SU-DHL-6 (cell line): ENCODE data around the gene CDK5R1.

Experiments
- H2AFZ ChIP-seq: fragments of 200-600 bp; sonication (generic); 2 replicates; pipeline ENCODE4 v1.6.1; 2014; ENCODE audit warnings: low read depth, mild to moderate bottlenecking, moderate library complexity, mixed read lengths, antibody characterized with exemption, low read length; ENCODE audit not compliant: severe bottlenecking
- H3F3A ChIP-seq: fragments of 200-600 bp; shearing (Covaris generic); 2 replicates; pipeline ENCODE4 v1.6.0; 2016; ENCODE audit warnings: antibody characterized with exemption, mild to moderate bottlenecking; ENCODE audit not compliant: insufficient read depth
- H3K27ac ChIP-seq: fragments of 200-600 bp; sonication (generic); 2 replicates; pipeline ENCODE4 v1.5.1; 2016; ENCODE audit warnings: low read depth, mild to moderate bottlenecking, low read length, moderate library complexity, mixed read lengths
- H3K27me3 ChIP-seq: fragments of 200-600 bp; sonication (generic), shearing (Covaris generic); 2 replicates; pipeline ENCODE4 v1.6.0; 2014; ENCODE audit warnings: mild to moderate bottlenecking, low read length
- H3K36me3 ChIP-seq: fragments of 200-600 bp; sonication (generic); 2 replicates; pipeline ENCODE4 v1.6.1; 2014; ENCODE audit warnings: mild to moderate bottlenecking, low read length, mixed read lengths
- H3K4me2 ChIP-seq: fragments of 300-600, 200-600 bp; shearing (Covaris generic), sonication (generic); 2 replicates; pipeline ENCODE4 v1.6.0; 2014; ENCODE audit warnings: low read length, low read depth, mild to moderate bottlenecking; ENCODE audit not compliant: poor library complexity, severe bottlenecking
- H3K4me3 ChIP-seq: fragments of 200-600 bp; sonication (generic); 2 replicates; pipeline ENCODE4 v1.5.1; 2014; ENCODE audit warnings: antibody characterized with exemption, low read length, mild to moderate bottlenecking, mixed read lengths; ENCODE audit not compliant: insufficient read depth, poor library complexity, severe bottlenecking
- H3K79me2 ChIP-seq: fragments of 200-600 bp; sonication (generic); 2 replicates; pipeline ENCODE4 v1.6.1; 2014; ENCODE audit warnings: mild to moderate bottlenecking, low read length, moderate library complexity; ENCODE audit not compliant: insufficient read depth
- H3K9ac ChIP-seq: fragments of 200-600 bp; sonication (generic); 2 replicates; pipeline ENCODE4 v1.7.0; 2014; ENCODE audit warnings: mild to moderate bottlenecking, low read length
- H3K9me2 ChIP-seq: fragments of 200-600 bp; sonication (generic); replicated peaks from 2 replicates; pipeline ENCODE4 v1.6.1; 2014; ENCODE audit warnings: low read length; ENCODE audit not compliant: insufficient read depth
- H3K9me3 ChIP-seq: fragments of 200-600 bp; sonication (generic); 2 replicates; pipeline ENCODE4 v1.6.1; 2014; ENCODE audit warnings: low read length, mixed read lengths; ENCODE audit not compliant: insufficient read depth
- H4K20me1 ChIP-seq: fragments of 200-600 bp; sonication (generic); 2 replicates; pipeline ENCODE4 v1.6.1; 2014; ENCODE audit warnings: low read depth, mild to moderate bottlenecking, antibody characterized with exemption, low read length, moderate library complexity, mixed read lengths
- CTCF ChIP-seq: fragments of 200-600 bp; sonication (generic); IDR thresholded peaks from one replicate; pipeline ENCODE4 v1.5.1; 2017; ENCODE audit warnings: antibody characterized with exemption, mild to moderate bottlenecking, low read length, moderate library complexity; ENCODE audit not compliant: insufficient read depth, poor library complexity, severe bottlenecking
- EZH2phosphoT487 ChIP-seq: fragments of 200-600 bp; sonication (generic), shearing (Covaris generic); conservative IDR thresholded peaks from 2 replicates; pipeline ENCODE4 v1.6.1; 2018; ENCODE audit warnings: mild to moderate bottlenecking, antibody characterized with exemption, low read length, moderate library complexity, mixed read lengths

Gene CDK5R1

DNA sequence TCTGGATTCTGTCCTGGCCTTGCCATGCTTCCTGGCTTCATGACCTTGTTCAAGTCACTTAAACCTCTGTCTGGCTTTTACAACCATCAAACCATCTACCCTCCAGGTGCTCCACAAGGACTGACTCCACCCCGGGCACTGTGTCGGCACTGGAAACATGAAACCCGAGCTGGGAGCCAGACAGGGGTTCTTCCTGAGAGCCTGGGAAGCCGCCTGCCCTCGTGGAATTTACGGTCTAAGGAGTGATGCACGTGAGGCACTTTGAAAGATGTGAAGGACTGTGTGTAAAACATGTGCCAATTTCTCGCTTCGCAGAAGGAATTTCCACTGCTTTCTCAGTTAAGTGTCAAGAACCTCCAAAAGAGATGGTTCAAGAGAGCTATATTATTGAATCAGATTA, 11.6 kb downstream of the CDK5R1 start:
- H3K4me2 ChIP-seq, result no peak overlapping the region

DNA sequence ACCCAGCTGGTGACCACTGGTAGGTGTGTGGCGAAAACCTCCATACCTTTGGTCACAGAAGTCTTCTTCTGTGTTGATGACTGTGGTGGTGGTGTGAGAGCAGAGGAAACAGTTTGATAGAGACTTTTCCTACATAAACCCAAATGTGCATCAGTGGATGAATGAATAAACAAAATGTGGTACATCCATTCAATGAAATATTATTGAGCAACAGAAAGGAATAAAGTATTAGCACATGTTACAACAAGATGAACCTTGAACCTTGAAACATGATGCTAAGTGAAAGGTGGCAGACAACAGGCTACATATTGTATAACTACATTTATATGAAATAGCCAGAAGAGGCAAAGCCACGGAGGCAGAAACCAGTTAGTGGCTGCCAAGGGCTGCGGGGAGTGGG, 15.2 kb downstream of the CDK5R1 start:
- H3K27me3 ChIP-seq, result no peaks in the 10 kb centered on the region
- H3K36me3 ChIP-seq, result no peaks in the 10 kb centered on the region
- no peaks in the 10 kb centered on the region for H3K9me3 ChIP-seq
- no peak overlapping the region for H3K4me3 ChIP-seq
- H3K9ac ChIP-seq, result no peak overlapping the region
- no peaks in the 10 kb centered on the region for H3F3A ChIP-seq
- H3K27ac ChIP-seq, result no peak overlapping the region
- TF ChIP-seq CTCF (no peak), EZH2phosphoT487 (no peak)
- H3K4me2 ChIP-seq, result no peak overlapping the region
- H4K20me1 ChIP-seq, result no peaks in the 10 kb centered on the region
- no peak overlapping the region for H2AFZ ChIP-seq
- H3K79me2 ChIP-seq, result no peaks in the 10 kb centered on the region
- H3K9me2 ChIP-seq, result no peaks in the 10 kb centered on the region

More for the DNA sequence above, 11.6 kb downstream of the CDK5R1 start:
- Histone ChIP-seq H3K36me3 (no peaks in the 10 kb centered on the region), H3K9me3 (no peaks in the 10 kb centered on the region), H3F3A (no peaks in the 10 kb centered on the region), H3K27me3 (no peaks in the 10 kb centered on the region), H3K9me2 (no peaks in the 10 kb centered on the region), H3K4me3 (no peak overlapping the region), H2AFZ (no peak overlapping the region), H3K79me2 (no peaks in the 10 kb centered on the region), H3K27ac (no peak overlapping the region), H4K20me1 (no peaks in the 10 kb centered on the region), H3K9ac (no peak overlapping the region)
- no peak for TF ChIP-seq EZH2phosphoT487
- TF ChIP-seq CTCF, result no peak

DNA sequence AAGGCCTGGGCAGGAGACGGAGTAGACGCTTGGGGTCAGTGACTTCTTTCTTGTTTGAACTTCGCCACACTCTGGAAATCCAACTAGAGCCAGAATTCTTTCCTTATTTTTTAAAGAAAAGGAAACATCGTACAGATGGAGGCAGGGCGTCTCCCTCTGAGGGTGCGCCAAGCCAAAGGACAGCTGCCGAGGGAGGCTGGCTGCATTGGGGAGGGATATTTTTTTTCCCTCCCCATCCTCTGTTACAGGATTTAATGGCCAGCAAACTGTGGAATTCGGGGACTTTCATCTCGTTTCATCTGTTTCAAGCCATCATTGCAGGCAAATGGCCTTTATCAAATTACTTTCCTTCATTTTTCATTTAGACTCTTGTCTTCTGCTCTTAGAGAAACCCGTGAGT, 15.9 kb downstream of the CDK5R1 start:
- TF ChIP-seq CTCF (no peak), EZH2phosphoT487 (no peak)
- Histone ChIP-seq H3K27me3 (no peaks in the 10 kb centered on the region), H3F3A (no peaks in the 10 kb centered on the region), H3K4me3 (no peak overlapping the region), H3K36me3 (no peaks in the 10 kb centered on the region), H3K79me2 (no peaks in the 10 kb centered on the region), H2AFZ (no peak overlapping the region), H3K9ac (no peak overlapping the region), H3K4me2 (no peak overlapping the region), H3K27ac (no peak overlapping the region), H3K9me3 (no peaks in the 10 kb centered on the region), H4K20me1 (no peaks in the 10 kb centered on the region), H3K9me2 (no peaks in the 10 kb centered on the region)
